ENCODE measurements around the gene EPB41L3. TPM values are rescaled to one million over a fixed set of nuclear protein-coding genes. Genes with fewer than 3 reads are reported as not detected.

Gene EPB41L3
- total RNA-seq, 4 donors from 2014 or later = 32.0 to 60.6 (median 41.8) TPM

GRCh38 chr18:5500158-5500939 is 43.4 kb downstream of the EPB41L3 start:
- intact Hi-C loops (cut with DNase I) = no loop called here
- 86% methylated on average over 7 of the region's 7 CpGs for WGBS
- Histone ChIP-seq H3K27ac (replicated peaks in 1 of 4) (no peak overlapping the region), H3K4me3 (no peak overlapping the region), H3K27me3 (no peaks in the 10 kb centered on the region), H3K36me3 (no peaks in the 10 kb centered on the region), H3K4me1 (no peaks in the 10 kb centered on the region), H3K9me3 (no peaks in the 10 kb centered on the region)
- DNase-seq (ENCODE audit: extremely low spot score) = no peak
- TF ChIP-seq CTCF (IDR thresholded peaks at IDR 0.05) (no peak), POLR2A (IDR thresholded peaks at IDR 0.05; ENCODE audit: low read depth) (no peak), POLR2AphosphoS5 (IDR thresholded peaks at IDR 0.05) (no peak), EP300 (IDR thresholded peaks at IDR 0.05) (no peak)

DNA sequence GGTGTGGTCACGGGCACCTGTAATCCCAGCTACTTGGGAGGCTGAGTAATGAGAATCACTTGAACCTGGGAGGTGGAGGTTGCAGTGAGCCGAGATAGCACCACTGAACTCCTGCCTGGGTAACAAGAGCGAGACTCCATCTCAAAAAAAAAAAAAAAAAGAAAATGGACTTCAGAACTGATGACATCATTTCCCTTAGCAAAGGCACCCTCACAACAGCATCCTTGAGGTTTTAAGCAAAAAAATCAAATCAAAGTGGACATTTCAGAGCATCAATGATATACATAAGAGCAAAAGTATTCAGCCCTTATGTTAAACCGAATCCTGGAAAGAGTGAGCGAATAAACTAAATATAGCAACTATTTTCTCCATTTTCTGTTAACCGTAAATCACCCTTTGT is 45.3 kb downstream of the EPB41L3 start:
- H3K9me3 ChIP-seq = no peaks in the 10 kb centered on the region
- TF ChIP-seq POLR2AphosphoS5 (IDR thresholded peaks at IDR 0.05) = no peak
- TF ChIP-seq EP300 (IDR thresholded peaks at IDR 0.05) = no peak
- TF ChIP-seq POLR2A (IDR thresholded peaks at IDR 0.05; ENCODE audit: low read depth) = no peak
- no peak for TF ChIP-seq CTCF (IDR thresholded peaks at IDR 0.05)
- no peaks in the 10 kb centered on the region for H3K36me3 ChIP-seq
- no peak for DNase-seq (ENCODE audit: extremely low spot score)
- no peak overlapping the region for H3K4me3 ChIP-seq
- WGBS = 86% methylated on average over 6 of the region's 6 CpGs
- intact Hi-C loops (cut with DNase I) = no loop called here
- H3K4me1 ChIP-seq = no peaks in the 10 kb centered on the region
- no peak overlapping the region for H3K27ac ChIP-seq (replicated peaks in 1 of 4)
- H3K27me3 ChIP-seq = no peaks in the 10 kb centered on the region

DNA sequence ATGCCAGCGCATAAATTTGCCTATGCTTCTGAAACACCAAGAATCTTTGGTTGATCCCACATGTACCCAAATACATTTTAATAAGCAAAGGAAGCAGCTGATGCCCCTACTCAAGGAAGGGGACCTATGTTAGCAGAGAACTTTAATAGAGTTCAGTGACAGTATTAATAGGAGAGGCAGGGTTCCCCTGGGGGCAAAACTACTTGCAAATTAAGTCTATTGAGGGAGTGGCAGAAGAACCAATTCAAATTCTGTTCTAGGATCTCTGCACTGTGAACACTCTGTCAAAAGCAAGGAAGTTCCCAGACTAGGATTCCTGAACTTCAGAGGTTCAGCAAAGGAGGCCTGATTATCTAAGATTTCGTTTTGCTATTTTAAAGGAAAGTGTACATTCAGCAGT is 47.5 kb downstream of the EPB41L3 start:
- 91% methylated on average over 2 of the region's 2 CpGs for WGBS
- TF ChIP-seq POLR2A (IDR thresholded peaks at IDR 0.05; ENCODE audit: low read depth) (no peak), POLR2AphosphoS5 (IDR thresholded peaks at IDR 0.05) (no peak), EP300 (IDR thresholded peaks at IDR 0.05) (no peak), CTCF (IDR thresholded peaks at IDR 0.05) (no peak)
- DNase-seq (ENCODE audit: extremely low spot score) = no peak
- Histone ChIP-seq H3K36me3 (no peaks in the 10 kb centered on the region), H3K27ac (replicated peaks in 1 of 4) (no peak overlapping the region), H3K27me3 (no peaks in the 10 kb centered on the region), H3K4me1 (no peaks in the 10 kb centered on the region), H3K4me3 (no peak overlapping the region), H3K9me3 (no peaks in the 10 kb centered on the region)
- intact Hi-C loops (cut with DNase I) = no loop called here

- no peaks in the 10 kb centered on the region for H3K4me1 ChIP-seq
Observed at GRCh38 chr18:5490753-5491480, 52.9 kb downstream of the EPB41L3 start.

More at GRCh38 chr18:5490753-5491480, 52.9 kb downstream of the EPB41L3 start:
- H3K36me3 ChIP-seq = no peaks in the 10 kb centered on the region
- H3K9me3 ChIP-seq = no peaks in the 10 kb centered on the region
- no peak overlapping the region for H3K27ac ChIP-seq (replicated peaks in 1 of 4)
- DNase-seq (ENCODE audit: extremely low spot score) = no peak
- 75% methylated on average over 5 of the region's 5 CpGs for WGBS
- H3K4me3 ChIP-seq = no peak overlapping the region
- H3K27me3 ChIP-seq = no peaks in the 10 kb centered on the region
- intact Hi-C loops (cut with DNase I) = no loop called here
- no peak for TF ChIP-seq POLR2AphosphoS5 (IDR thresholded peaks at IDR 0.05)
- TF ChIP-seq CTCF (IDR thresholded peaks at IDR 0.05) = no peak
- no peak for TF ChIP-seq EP300 (IDR thresholded peaks at IDR 0.05)
- no peak for TF ChIP-seq POLR2A (IDR thresholded peaks at IDR 0.05; ENCODE audit: low read depth)

Data from esophagus muscularis mucosa (tissue), 4 donors.